Adipocyte (in vitro differentiated cells): ENCODE measurements around the gene CMTM4.

Source experiments
- DNase-seq: peaks from one replicate; pipeline ENCODE4 v3.0.0-alpha.2; 2015; ENCODE audit warnings: low read depth
- H3K27me3 ChIP-seq: replicated peaks from 2 replicates; pipeline ENCODE4 v1.7.0; 2013; ENCODE audit warnings: mild to moderate bottlenecking, low read length, moderate library complexity; ENCODE audit not compliant: control insufficient read depth, insufficient read depth
- H3K36me3 ChIP-seq: 2 replicates; pipeline ENCODE4 v1.7.0; 2013; ENCODE audit warnings: low read length, mild to moderate bottlenecking, moderate library complexity; ENCODE audit not compliant: control insufficient read depth, insufficient read depth, severe bottlenecking
- H3K4me1 ChIP-seq: 2 replicates; pipeline ENCODE4 v1.7.0; 2013; ENCODE audit warnings: mild to moderate bottlenecking, low read length, moderate library complexity; ENCODE audit not compliant: control insufficient read depth, insufficient read depth
- H3K4me3 ChIP-seq: 2 replicates; pipeline ENCODE4 v1.7.0; 2013; ENCODE audit warnings: mild to moderate bottlenecking, low read length, moderate library complexity
- H3K9ac ChIP-seq: 2 replicates; pipeline ENCODE4 v1.7.0; 2013; ENCODE audit warnings: mild to moderate bottlenecking, low read length, moderate library complexity
- H3K9me3 ChIP-seq: 2 replicates; pipeline ENCODE4 v1.7.0; 2013; ENCODE audit warnings: mild to moderate bottlenecking, low read length, moderate library complexity; ENCODE audit not compliant: control insufficient read depth

The CMTM4 gene

GRCh38 chr16:66720766-66721165 is 24.2 kb upstream of the CMTM4 start:
- H3K36me3 ChIP-seq, result peaks cover 46% of the 10 kb centered on the region
- H3K4me1 ChIP-seq, result no peaks in the 10 kb centered on the region
- no peak overlapping the region for H3K9ac ChIP-seq
- no peaks in the 10 kb centered on the region for H3K27me3 ChIP-seq
- H3K4me3 ChIP-seq, result no peak overlapping the region
- peak; percentile 76 for DNase-seq
- no peaks in the 10 kb centered on the region for H3K9me3 ChIP-seq

GRCh38 chr16:66719246-66719645 is 22.7 kb upstream of the CMTM4 start:
- Histone ChIP-seq H3K36me3 (peaks cover 30% of the 10 kb centered on the region), H3K4me3 (no peak overlapping the region), H3K9me3 (no peaks in the 10 kb centered on the region), H3K27me3 (no peaks in the 10 kb centered on the region), H3K9ac (no peak overlapping the region), H3K4me1 (no peaks in the 10 kb centered on the region)
- DNase-seq, result no peak

GRCh38 chr16:66717776-66718175 is 21.2 kb upstream of the CMTM4 start:
- no peak overlapping the region for H3K9ac ChIP-seq
- no peaks in the 10 kb centered on the region for H3K27me3 ChIP-seq
- H3K4me3 ChIP-seq, result no peak overlapping the region
- DNase-seq, result no peak
- no peaks in the 10 kb centered on the region for H3K9me3 ChIP-seq
- H3K36me3 ChIP-seq, result peaks cover 16% of the 10 kb centered on the region
- no peaks in the 10 kb centered on the region for H3K4me1 ChIP-seq

- DNase-seq, result peak; percentile 52
- no peaks in the 10 kb centered on the region for H3K27me3 ChIP-seq
These were observed 20.7 kb upstream of the CMTM4 start for GRCh38 chr16:66717112-66717675.

GRCh38 chr16:66714654-66715307 is 18.2 kb upstream of the CMTM4 start:
- H3K36me3 ChIP-seq, result no peaks in the 10 kb centered on the region
- DNase-seq, result no peak
- no peaks in the 10 kb centered on the region for H3K27me3 ChIP-seq
- no peaks in the 10 kb centered on the region for H3K4me1 ChIP-seq
- no peak overlapping the region for H3K4me3 ChIP-seq
- H3K9ac ChIP-seq, result no peak overlapping the region
- peaks cover 6% of the 10 kb centered on the region for H3K9me3 ChIP-seq

More at GRCh38 chr16:66717112-66717675, 20.7 kb upstream of the CMTM4 start:
- no peaks in the 10 kb centered on the region for H3K4me1 ChIP-seq
- H3K9ac ChIP-seq, result no peak overlapping the region
- H3K36me3 ChIP-seq, result peaks cover 10% of the 10 kb centered on the region
- H3K4me3 ChIP-seq, result no peak overlapping the region
- H3K9me3 ChIP-seq, result no peaks in the 10 kb centered on the region

GRCh38 chr16:66714062-66714461 is 17.5 kb upstream of the CMTM4 start:
- H3K4me3 ChIP-seq, result no peak overlapping the region
- H3K36me3 ChIP-seq, result no peaks in the 10 kb centered on the region
- peaks cover 6% of the 10 kb centered on the region for H3K9me3 ChIP-seq
- DNase-seq, result no peak
- no peak overlapping the region for H3K9ac ChIP-seq
- H3K27me3 ChIP-seq, result no peaks in the 10 kb centered on the region
- H3K4me1 ChIP-seq, result no peaks in the 10 kb centered on the region

GRCh38 chr16:66713076-66713475 is 16.5 kb upstream of the CMTM4 start:
- no peak for DNase-seq
- Histone ChIP-seq H3K4me1 (no peaks in the 10 kb centered on the region), H3K27me3 (no peaks in the 10 kb centered on the region), H3K36me3 (no peaks in the 10 kb centered on the region), H3K9ac (no peak overlapping the region), H3K4me3 (no peak overlapping the region), H3K9me3 (peaks cover 6% of the 10 kb centered on the region)

GRCh38 chr16:66712512-66712911 is 16.0 kb upstream of the CMTM4 start:
- no peaks in the 10 kb centered on the region for H3K4me1 ChIP-seq
- H3K9ac ChIP-seq, result no peak overlapping the region
- peaks cover 6% of the 10 kb centered on the region for H3K9me3 ChIP-seq
- H3K36me3 ChIP-seq, result no peaks in the 10 kb centered on the region
- H3K27me3 ChIP-seq, result no peaks in the 10 kb centered on the region
- H3K4me3 ChIP-seq, result no peak overlapping the region
- no peak for DNase-seq

GRCh38 chr16:66711581-66711980 is 15.0 kb upstream of the CMTM4 start:
- DNase-seq, result no peak
- peaks cover 2% of the 10 kb centered on the region for H3K4me1 ChIP-seq
- no peaks in the 10 kb centered on the region for H3K36me3 ChIP-seq
- no peaks in the 10 kb centered on the region for H3K27me3 ChIP-seq
- no peak overlapping the region for H3K4me3 ChIP-seq
- no peak overlapping the region for H3K9ac ChIP-seq
- peaks cover 6% of the 10 kb centered on the region for H3K9me3 ChIP-seq

- peaks cover 23% of the 10 kb centered on the region for H3K4me1 ChIP-seq
- peaks cover 1% of the 10 kb centered on the region for H3K9me3 ChIP-seq
- peak overlapping the region; percentile 5 for H3K4me3 ChIP-seq
- DNase-seq, result no peak
- H3K27me3 ChIP-seq, result no peaks in the 10 kb centered on the region
- peak overlapping the region; percentile 1 for H3K9ac ChIP-seq
- no peaks in the 10 kb centered on the region for H3K36me3 ChIP-seq
These were observed 9.9 kb upstream of the CMTM4 start for GRCh38 chr16:66706506-66706880.

GRCh38 chr16:66705790-66706505 is 9.4 kb upstream of the CMTM4 start:
- Histone ChIP-seq H3K27me3 (no peaks in the 10 kb centered on the region), H3K4me1 (peaks cover 23% of the 10 kb centered on the region), H3K4me3 (peak overlapping the region; percentile 5), H3K36me3 (no peaks in the 10 kb centered on the region), H3K9me3 (no peaks in the 10 kb centered on the region), H3K9ac (peak overlapping the region; percentile 1)
- peak; percentile 67 for DNase-seq
